Uterus (tissue), 4 donors: Measurements from ENCODE around the gene ZNF518B. TPM values are rescaled to one million over a fixed set of nuclear protein-coding genes. Genes with fewer than 3 reads are reported as not detected.

Experiments used
- DNase-seq, 2 donors: peaks; one replicate each; pipeline ENCODE4 v3.0.0-alpha.2; 2019 to 2020
- H3K27ac ChIP-seq, 2 donors: fragments of 200-600 bp; sonication (generic); 1 replicate in 1 of 2; 2 replicates in 1 of 2; pipeline ENCODE4 v1.5.1; 2016 to 2018
- H3K27me3 ChIP-seq, 2 donors: fragments of 200-600 bp; sonication (generic); one replicate each; pipeline ENCODE4 v1.5.1; 2018 to 2019; ENCODE audit warnings: control low read depth in 1 of 2
- H3K36me3 ChIP-seq, 2 donors: fragments of 200-600 bp; sonication (generic); one replicate each; pipeline ENCODE4 v1.5.1; 2019; ENCODE audit warnings: control low read depth in 1 of 2
- H3K4me1 ChIP-seq, 2 donors: fragments of 200-600 bp; sonication (generic); one replicate each; pipeline ENCODE4 v1.5.1; 2018 to 2019; ENCODE audit warnings: control low read depth in 1 of 2
- H3K4me3 ChIP-seq, 2 donors: fragments of 200-600 bp; sonication (generic); 1 replicate in 1 of 2; 2 replicates in 1 of 2; pipeline ENCODE4 v1.5.1; 2018 to 2019; ENCODE audit warnings: mild to moderate bottlenecking in 1 of 2
- H3K9me3 ChIP-seq, 2 donors: fragments of 200-600 bp; sonication (generic); one replicate each; pipeline ENCODE4 v1.5.1; 2019; ENCODE audit warnings: control low read depth in 1 of 2
- POLR2A ChIP-seq, 2 donors: fragments of 450-650 bp; IDR thresholded peaks; one replicate each; pipeline ENCODE4 v1.6.1; 2016; ENCODE audit warnings: antibody characterized with exemption in 2 of 2, mild to moderate bottlenecking in 1 of 2, moderate library complexity in 1 of 2
- intact Hi-C: fragments of 100-400 bp; cut with DNase I; formaldehyde crosslinking; loops from one replicate; pipeline ENCODE4 v1.15.1; 2023; ENCODE audit warnings: low total_unique reads
- total RNA-seq, 4 donors: library from RNA; depleted of rRNA in 3 of 4; stranded (reverse); fragments of >200 nt in 3 of 4; gene quantifications; one replicate each; pipeline versions ENCODE4 v1.1.0 to v1.2.4, GENCODE V29; 2014 to 2023
- TF ChIP-seq, protein P1 (sequence below), 4 experiments: fragments of 200-600 bp in 2 of 4; fragments of 450-650 bp in 2 of 4; sonication (generic) in 2 of 4; IDR thresholded peaks; one replicate each; pipeline ENCODE4 v1.5.1; 2016 to 2019; ENCODE audit warnings: antibody characterized with exemption in 4 of 4, mild to moderate bottlenecking in 2 of 4, moderate library complexity in 1 of 4
- donor health status: DM: yes; HTN: yes; CAD: no.

ZNF518B gene
- total RNA-seq, 4 donors from 2014 or later = 13.8 to 105 (median 46.4) TPM

DNA sequence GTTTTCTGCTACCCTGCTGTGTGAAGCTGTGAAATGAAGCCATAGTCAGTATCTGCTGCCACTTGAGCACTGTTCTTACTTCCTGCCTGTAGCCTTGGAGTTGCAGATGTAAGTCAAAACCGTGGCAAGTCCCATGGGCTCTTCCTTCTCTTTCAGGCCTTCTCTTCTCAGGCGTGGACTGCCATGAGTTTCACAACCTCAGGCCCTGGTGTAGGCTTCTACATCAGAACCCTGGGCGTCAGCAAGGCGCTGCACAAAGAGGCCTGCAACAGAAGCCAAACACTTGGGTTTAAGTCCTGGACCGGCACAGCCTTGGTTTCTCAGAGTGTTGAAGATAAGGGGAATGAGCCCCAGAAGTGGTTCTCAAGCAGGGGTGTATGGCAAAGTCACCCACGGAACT, 2.5 kb downstream of the ZNF518B start:
- Histone ChIP-seq H3K9me3 (no peaks in the 10 kb centered on the region), H3K27me3 (no peaks in the 10 kb centered on the region), H3K4me1 (no peaks in the 10 kb centered on the region), H3K4me3 (no peak overlapping the region), H3K27ac (no peak overlapping the region), H3K36me3 (no peaks in the 10 kb centered on the region)
- no peak for DNase-seq
- no peak for TF ChIP-seq POLR2A (IDR thresholded peaks at IDR 0.05)
- TF ChIP-seq, protein P1, sequence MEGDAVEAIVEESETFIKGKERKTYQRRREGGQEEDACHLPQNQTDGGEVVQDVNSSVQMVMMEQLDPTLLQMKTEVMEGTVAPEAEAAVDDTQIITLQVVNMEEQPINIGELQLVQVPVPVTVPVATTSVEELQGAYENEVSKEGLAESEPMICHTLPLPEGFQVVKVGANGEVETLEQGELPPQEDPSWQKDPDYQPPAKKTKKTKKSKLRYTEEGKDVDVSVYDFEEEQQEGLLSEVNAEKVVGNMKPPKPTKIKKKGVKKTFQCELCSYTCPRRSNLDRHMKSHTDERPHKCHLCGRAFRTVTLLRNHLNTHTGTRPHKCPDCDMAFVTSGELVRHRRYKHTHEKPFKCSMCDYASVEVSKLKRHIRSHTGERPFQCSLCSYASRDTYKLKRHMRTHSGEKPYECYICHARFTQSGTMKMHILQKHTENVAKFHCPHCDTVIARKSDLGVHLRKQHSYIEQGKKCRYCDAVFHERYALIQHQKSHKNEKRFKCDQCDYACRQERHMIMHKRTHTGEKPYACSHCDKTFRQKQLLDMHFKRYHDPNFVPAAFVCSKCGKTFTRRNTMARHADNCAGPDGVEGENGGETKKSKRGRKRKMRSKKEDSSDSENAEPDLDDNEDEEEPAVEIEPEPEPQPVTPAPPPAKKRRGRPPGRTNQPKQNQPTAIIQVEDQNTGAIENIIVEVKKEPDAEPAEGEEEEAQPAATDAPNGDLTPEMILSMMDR (IDR thresholded peaks at IDR 0.05) = no peak
- intact Hi-C loops = no loop called here

DNA sequence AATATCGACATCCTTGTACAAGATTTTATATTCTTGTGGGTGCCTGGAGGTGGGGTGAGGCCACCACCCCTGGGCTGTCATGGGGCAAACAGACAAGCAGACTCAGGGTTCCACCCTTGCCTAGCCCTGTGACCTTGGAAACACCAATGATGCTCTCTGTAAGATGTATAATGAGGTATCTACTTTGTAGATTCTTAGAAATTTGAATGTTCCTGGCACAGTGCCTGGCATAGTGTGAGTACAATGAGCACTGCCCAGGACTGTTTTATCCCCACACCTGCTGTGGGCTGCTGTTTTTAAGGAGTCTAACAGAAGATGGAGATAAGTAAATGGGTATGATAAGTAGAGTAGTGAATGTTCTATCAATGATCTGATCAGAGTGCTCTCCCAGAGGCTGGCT, 3.1 kb downstream of the ZNF518B start:
- no peak for DNase-seq
- Histone ChIP-seq H3K4me3 (no peak overlapping the region), H3K4me1 (no peaks in the 10 kb centered on the region), H3K36me3 (no peaks in the 10 kb centered on the region), H3K27me3 (no peaks in the 10 kb centered on the region), H3K9me3 (no peaks in the 10 kb centered on the region), H3K27ac (no peak overlapping the region)
- intact Hi-C loops = no loop called here
- TF ChIP-seq, protein P1 (IDR thresholded peaks at IDR 0.05) = no peak
- no peak for TF ChIP-seq POLR2A (IDR thresholded peaks at IDR 0.05)

DNA sequence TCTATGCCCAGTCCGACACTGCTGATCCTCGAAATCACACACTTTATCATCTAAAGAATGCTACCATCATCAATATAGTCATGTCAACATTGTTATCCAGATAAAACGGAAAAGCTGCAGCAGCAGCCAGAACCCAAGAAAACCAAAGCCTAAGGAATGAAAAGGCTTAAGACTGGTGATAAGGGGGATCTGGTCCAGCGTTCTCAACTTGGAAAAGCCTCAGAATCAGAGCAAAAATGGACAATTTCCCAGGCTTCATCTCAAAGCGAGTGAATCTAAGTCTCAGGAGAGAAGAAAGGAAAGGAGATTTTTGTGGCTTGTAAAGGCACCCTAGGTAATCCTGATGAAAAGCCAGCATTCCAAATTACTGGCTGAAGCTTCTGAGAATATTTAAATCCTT, 8.2 kb downstream of the ZNF518B start:
- Histone ChIP-seq H3K9me3 (no peaks in the 10 kb centered on the region), H3K36me3 (no peaks in the 10 kb centered on the region), H3K4me3 (no peak overlapping the region), H3K27ac (no peak overlapping the region), H3K4me1 (no peaks in the 10 kb centered on the region), H3K27me3 (no peaks in the 10 kb centered on the region)
- intact Hi-C loops = no loop called here
- TF ChIP-seq, protein P1 (IDR thresholded peaks at IDR 0.05) = no peak
- no peak for TF ChIP-seq POLR2A (IDR thresholded peaks at IDR 0.05)
- DNase-seq = no peak

DNA sequence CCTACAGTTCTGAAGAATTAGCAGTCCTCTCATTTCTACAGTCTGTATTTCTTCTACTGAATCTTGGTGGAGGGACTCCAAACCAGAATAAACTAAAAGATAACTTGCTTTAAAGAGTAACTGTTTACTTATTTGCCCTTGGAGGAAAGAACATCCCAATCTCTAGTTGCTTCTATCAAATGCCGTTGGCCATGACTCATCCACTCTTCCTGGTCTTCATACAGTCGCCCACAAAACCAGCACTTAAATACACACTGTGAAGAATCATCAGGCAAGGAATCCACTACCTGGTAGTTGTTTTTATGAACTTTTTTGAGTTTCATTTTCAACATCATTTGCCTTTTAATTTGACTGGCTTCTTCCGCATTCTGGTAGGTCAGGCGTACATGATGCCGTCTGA, 14.2 kb downstream of the ZNF518B start:
- intact Hi-C loops = no loop called here
- H3K27ac ChIP-seq = no peak overlapping the region
- TF ChIP-seq POLR2A (IDR thresholded peaks at IDR 0.05) = no peak
- TF ChIP-seq, protein P1 (IDR thresholded peaks at IDR 0.05) = no peak
- no peaks in the 10 kb centered on the region for H3K36me3 ChIP-seq
- H3K4me1 ChIP-seq = no peaks in the 10 kb centered on the region
- H3K9me3 ChIP-seq = no peaks in the 10 kb centered on the region
- DNase-seq = no peak
- no peak overlapping the region for H3K4me3 ChIP-seq
- no peaks in the 10 kb centered on the region for H3K27me3 ChIP-seq

DNA sequence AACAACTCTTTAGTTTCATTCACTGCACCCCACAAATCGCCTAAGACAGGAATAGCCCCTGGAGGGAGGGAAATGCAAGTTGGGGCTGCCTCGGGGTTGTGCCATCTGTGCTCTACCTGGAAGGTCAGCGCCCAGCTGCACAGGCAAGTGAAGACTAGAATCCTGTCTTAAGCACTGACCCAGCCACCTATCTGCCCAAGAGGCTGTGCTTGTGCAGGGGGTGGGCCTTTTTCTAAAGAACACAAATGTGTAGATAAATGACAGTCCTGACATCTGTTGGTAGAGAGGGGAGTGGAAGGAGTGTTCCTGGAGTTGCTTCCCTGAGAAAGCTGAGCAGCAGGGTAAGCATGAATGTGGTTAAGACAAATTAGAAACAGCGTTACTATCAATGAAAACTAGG, 15.7 kb downstream of the ZNF518B start:
- Histone ChIP-seq H3K27me3 (no peaks in the 10 kb centered on the region), H3K27ac (no peak overlapping the region), H3K36me3 (no peaks in the 10 kb centered on the region), H3K9me3 (no peaks in the 10 kb centered on the region), H3K4me3 (no peak overlapping the region), H3K4me1 (no peaks in the 10 kb centered on the region)
- DNase-seq = no peak
- no peak for TF ChIP-seq POLR2A (IDR thresholded peaks at IDR 0.05)
- TF ChIP-seq, protein P1 (IDR thresholded peaks at IDR 0.05) = no peak
- intact Hi-C loops = no loop called here
